AG08396 (cell line): ENCODE results near the gene RAD9A.

ENCODE experiments used
- DNase-seq: peaks from one replicate; pipeline ENCODE4 v3.0.0; 2012; ENCODE audit warnings: low spot score, mixed read lengths

RAD9A gene

GRCh38 chr11:67428052-67429001 lies 36.5 kb downstream of the RAD9A start, which contains the start of gene RPS6KB2:
Gene RPS6KB2, plus strand, starts transcription at chr11:67428494. Its CDS starts 52 bp downstream, at chr11:67428546.
- DNase-seq, result peak; percentile 100

- DNase-seq, result no peak
These were observed 37.4 kb downstream of the RAD9A start for GRCh38 chr11:67429038-67429668.

DNA sequence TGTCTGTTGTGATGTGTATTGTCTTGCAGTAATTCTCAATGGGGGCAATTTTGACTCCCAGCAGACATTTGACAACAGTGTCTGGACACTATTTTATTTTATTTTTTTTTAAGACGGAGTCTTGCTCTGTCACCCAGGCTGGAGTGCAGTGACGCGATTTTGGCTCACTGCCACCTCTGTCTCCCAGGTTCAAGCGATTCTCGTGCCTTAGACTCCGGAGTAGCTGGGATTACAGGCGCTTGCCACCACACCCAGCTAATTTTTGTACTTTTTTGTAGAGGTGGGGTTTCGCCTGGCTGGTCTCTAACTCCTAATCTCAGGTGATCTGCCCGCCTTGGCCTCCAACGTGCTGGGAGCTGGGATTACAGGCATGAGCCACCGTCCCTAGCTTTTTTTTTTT lies 37.9 kb downstream of the RAD9A start:
- DNase-seq, result no peak

- DNase-seq, result no peak
These were observed 39.8 kb downstream of the RAD9A start for GRCh38 chr11:67431346-67432249.

GRCh38 chr11:67432655-67433349 lies 41.0 kb downstream of the RAD9A start:
- no peak for DNase-seq

GRCh38 chr11:67433536-67434394 lies 42.0 kb downstream of the RAD9A start:
- DNase-seq, result no peak

DNA sequence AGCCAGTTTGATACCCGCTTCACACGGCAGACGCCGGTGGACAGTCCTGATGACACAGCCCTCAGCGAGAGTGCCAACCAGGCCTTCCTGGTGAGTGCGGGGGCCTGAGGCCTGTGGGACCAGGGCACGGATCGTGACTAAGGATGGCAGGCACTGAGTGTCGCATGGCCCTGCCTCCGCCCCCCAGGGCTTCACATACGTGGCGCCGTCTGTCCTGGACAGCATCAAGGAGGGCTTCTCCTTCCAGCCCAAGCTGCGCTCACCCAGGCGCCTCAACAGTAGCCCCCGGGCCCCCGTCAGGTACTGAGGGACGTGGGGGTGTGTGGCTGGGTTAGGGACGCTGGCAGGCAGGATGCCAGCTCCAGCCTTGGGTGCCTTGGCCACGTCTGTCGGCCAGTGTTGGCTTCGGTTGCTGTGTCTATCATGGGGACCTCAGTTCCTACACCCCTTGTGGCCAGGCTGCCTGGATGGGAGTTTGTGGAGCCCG lies 42.7 kb downstream of the RAD9A start:
- no peak for DNase-seq

DNA sequence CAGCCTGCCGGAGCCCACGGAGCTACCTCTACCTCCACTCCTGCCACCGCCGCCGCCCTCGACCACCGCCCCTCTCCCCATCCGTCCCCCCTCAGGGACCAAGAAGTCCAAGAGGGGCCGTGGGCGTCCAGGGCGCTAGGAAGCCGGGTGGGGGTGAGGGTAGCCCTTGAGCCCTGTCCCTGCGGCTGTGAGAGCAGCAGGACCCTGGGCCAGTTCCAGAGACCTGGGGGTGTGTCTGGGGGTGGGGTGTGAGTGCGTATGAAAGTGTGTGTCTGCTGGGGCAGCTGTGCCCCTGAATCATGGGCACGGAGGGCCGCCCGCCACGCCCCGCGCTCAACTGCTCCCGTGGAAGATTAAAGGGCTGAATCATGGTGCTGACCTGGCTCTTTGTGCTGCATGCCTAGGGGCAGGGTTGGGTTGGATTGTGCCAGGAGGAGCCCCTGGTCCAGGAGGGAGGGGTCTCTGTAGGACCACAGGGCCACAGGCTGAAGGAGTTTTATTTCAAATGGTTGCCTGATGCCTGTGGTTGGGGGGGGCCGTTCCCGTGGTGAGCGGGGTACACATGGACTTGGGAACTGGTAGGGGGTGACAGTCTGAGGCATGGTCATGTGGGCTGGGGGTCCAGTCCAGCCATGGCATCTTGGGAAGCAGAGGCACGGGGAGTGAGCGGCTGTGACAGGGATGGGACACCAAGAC lies 43.4 kb downstream of the RAD9A start:
- no peak for DNase-seq

DNA sequence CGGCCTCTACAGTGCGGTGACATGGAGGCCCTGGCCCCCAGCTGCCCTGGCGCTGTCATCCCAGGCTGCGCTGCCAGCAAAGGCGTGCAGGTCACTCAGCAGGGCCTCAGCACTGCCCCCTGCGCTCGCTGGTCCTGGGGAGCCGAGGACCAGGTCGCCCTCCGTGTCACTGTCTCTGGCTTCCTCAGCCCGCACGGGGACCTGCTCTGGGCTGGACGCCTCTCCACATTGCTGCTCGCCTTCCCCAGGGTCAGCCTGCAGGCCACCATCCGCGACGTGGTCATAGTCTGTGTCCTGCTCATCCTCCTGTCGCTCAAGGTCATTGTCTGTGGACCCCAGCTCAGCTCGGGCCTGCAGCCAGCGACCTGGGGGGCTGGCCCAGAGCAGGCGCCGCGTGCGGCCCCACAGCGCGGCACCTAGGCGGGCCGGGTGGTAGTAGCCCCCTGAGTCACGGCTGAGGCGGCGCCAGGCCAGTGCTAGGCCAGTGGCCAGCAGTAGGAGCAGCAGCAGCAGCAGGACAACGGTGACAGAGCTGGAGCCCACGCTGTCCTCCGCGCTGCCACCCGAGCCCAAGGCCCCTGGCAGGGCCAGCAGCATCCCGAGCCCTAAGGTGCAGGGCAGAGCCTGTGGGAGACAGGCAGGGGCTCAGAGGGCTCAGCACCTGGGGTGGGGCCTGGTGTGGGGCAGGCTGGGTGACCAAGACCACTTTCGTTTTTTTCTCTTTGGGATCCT lies 44.1 kb downstream of the RAD9A start:
- no peak for DNase-seq

GRCh38 chr11:67436459-67437081 lies 44.8 kb downstream of the RAD9A start:
- no peak for DNase-seq

- DNase-seq, result no peak
These were observed 45.5 kb downstream of the RAD9A start, which contains the start of gene PTPRCAP for GRCh38 chr11:67437082-67437808. Gene PTPRCAP, minus strand, starts transcription at chr11:67437682. Its CDS starts 63 bp downstream, at chr11:67437619.

DNA sequence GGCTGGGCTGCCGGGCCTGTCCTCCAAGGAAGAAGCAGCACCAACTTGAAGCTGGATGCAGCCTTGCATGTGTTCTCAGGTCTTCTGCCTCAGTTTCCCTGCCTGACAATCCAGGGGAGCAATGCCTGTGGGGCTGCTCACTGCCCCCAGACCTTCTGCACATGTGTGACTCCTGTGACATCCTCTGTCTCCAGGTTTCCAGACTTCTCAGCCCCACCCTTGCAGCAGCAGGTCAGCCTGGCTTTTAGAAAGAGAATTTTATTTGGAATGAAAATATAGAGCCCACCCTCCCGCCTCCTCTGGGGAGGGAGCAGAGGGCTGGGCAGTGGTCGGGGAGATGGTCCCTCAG lies 46.0 kb downstream of the RAD9A start:
- DNase-seq, result no peak

DNA sequence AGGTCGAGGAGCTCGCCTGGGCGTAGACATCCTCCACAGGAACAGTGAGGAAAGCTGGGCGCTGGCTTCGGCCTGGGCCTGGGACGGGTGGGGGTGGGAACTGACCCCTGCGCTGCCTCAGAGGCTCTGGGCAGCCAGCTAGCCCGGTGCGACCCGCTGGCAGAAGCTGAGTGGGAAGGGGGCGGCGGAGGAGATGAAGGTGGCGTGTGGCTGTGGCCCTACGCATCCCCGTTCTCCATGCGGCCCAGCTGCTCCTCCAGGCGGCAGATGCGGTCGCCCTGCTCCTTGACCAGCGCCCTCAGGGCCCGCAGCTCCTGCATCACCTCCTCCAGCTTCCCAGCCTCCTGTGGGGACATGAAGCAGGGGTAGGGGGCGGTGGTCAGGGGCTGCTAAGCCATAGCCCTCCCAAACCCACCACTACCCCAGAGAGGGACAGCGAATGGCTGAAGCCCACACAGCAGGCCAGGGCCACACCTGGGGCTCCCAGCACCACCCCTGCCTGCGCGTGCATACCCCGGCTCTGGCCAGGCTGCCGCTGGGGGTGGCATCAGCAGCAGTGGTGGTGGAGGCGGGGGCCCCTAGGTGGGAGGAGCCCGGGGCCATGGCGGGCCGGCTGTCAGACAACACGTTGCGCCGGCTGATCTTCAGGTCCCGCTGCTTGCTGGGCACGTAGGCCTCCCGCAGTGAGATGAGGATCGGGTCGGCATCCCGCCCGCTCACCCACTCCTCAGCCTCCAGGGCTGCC lies 46.5 kb downstream of the RAD9A start:
- no peak for DNase-seq

- peak; percentile 68 for DNase-seq
These were observed 47.8 kb downstream of the RAD9A start for GRCh38 chr11:67439321-67440228.

DNA sequence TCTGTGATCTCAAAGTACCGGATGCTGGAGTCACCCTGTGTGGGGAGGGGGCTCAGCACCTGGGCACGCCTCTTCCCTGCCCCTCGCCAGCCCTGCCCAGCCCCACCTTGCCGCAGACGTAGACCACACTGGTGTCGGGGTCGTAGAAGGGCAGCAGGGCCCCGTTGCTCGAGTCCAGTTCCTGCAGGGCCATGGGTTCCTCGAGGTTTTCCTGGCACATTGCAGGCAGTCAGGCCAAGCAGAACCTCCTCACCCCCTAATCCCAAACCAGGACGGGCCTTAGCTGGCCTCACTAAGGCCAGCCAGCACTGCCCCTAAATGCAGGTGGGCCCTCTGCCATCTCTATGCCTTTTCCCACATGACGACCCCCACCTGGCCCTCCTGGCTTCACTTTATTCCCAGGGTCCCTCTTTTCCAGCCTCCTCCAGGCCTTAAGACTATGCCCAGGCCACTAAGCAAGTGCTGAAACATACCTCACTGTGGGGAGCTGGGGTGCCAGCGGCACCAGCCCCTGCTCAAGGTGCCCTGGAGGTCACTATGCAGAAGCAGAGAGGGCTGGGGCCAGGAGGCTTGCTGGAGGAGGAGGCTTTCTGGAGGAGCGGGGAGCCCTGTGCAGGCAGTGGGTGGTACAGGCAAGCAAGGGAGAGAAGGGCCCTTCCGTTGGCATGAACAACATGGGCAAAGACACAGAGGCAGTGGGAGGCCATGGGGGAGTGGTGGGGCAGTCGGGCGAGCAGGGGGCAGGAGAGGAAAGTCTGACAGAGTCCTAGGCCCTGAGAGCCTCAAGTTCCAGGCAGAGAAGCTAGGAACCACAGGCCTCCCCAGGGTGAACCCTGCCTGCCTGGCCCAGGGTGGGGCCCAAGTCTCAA lies 48.7 kb downstream of the RAD9A start:
- no peak for DNase-seq
